Posterior vena cava (tissue), 2 donors: ENCODE results near the gene MORC4. TPM values are rescaled to one million over a fixed set of nuclear protein-coding genes. Genes with fewer than 3 reads are reported as not detected.
A peak's percentile ranks its signal among the peaks of the same experiment; 100 is the strongest.

Experiments
- DNase-seq: peaks from one replicate; pipeline ENCODE4 v3.0.0-alpha.2; 2020; ENCODE audit warnings: low spot score
- intact Hi-C, 2 donors: fragments of 100-400 bp; cut with DNase I; formaldehyde crosslinking; loops; one replicate each; pipeline versions ENCODE4 v1.14.1 to v1.14.2; 2022 to 2023
- total RNA-seq, 2 donors: library from RNA; stranded (reverse); fragmentation: NEBNext Ultra II Directional; extraction: Animal tissue kit (Norgen Biotek cat#: 25700); gene quantifications; one replicate each; pipeline ENCODE4 v1.2.1, GENCODE V29; 2021
- donor health status: DM: yes; HTN: yes; CAD: no.
- donor health status: DM: yes; HTN: yes; CAD: no.

Gene MORC4
- total RNA-seq, 2 donors from 2014 or later: 19.8 TPM

DNA sequence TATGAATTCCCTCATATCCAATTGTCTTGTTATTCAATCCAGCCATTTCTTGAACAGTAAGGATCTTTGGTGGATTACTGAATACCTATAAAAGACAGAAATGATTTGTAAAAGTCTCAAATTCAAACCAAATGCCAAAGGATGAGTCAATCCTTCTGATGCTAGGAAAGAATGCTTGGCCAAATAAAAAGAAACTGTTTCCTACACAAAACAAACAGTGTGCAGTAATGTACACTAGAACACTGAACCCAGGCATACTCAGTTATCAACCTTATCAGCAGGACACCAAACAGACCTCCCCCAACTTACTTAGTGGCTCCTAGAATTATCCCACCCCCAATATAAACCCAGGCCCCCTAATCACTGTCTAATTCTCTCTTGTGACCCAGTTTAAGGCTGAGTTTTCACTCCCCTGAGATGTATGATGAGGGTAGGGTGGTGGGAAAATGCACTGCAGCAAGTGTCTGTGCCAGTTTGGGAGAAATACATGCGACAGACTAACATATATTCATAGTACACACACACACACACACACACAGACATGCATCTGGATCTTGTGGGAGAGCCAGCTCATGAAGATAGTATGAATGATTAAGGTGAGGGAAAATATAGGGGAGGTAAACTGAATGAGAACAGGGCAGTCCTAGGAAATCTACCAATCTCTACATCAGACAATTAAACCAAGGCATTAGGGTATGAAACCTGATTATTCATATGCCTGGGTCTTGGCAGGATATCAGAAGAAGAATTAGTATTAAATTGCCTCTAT lies 44.8 kb downstream of the MORC4 start:
- intact Hi-C loops: no loop called here
- no peak for DNase-seq

GRCh38 chrX:106954041-106954440 lies 46.0 kb downstream of the MORC4 start:
- no peak for DNase-seq
- intact Hi-C loops: no loop called here

DNA sequence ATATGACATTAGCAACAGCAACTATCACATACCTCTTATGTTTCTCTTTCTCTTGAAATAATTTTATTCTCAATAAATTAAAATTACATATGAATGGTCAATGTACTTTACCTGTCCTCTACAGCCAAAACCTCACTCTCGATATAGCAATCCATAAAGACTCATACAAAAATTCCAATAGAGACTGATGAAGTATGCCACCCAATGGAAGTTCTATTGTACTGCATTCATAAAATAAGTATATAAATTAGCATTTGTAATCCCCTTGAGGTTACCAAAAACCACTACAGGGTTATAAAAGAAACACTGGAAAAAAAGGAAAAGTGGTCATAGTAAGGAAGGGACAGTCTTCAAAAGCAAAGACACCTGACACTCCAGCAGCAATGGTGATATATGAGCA lies 47.0 kb downstream of the MORC4 start:
- no peak for DNase-seq
- intact Hi-C loops: no loop called here

GRCh38 chrX:106952538-106952937 lies 47.5 kb downstream of the MORC4 start:
- intact Hi-C loops: no loop called here

DNA sequence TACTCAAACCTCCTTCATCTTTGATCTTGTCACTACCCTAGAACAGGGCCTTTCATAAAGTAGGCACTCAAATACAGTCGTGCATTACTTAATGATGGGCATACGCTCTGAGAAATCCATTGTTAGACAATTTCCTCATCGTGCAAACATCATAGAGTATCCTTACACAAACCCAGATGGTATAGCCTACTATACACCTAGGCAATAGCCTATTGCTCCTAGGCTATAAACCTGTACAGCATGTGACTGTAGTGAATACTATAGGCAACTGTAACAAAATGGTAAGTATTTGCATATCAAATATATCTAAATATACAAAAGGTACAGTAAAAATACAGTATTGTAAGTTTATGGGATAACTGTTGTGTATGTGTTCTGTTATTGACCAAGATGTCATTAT lies 47.9 kb downstream of the MORC4 start:
- DNase-seq: no peak
- intact Hi-C loops: no loop called here

More at GRCh38 chrX:106952538-106952937, 47.5 kb downstream of the MORC4 start:
- no peak for DNase-seq

DNA sequence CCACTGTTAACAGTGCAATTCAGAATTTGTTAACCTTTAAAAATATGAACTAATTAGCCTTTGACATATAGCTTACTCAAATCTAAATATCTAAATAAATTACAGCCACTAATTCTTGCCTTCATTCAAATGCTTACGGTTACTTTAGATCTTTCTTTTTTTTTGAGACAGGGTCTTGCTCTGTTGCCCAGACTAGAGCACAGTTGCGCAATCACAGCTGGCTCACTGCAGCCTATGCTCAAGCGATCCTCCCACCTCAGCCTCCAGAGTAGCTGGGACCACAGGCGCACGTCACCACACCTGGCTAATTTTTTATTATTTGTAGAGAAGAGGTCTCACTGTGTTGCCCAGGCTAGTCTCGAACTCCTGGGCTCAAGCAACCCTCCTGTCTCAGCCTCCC lies 48.8 kb downstream of the MORC4 start:
- intact Hi-C loops: no loop called here
- DNase-seq: no peak

GRCh38 chrX:106950381-106950780 lies 49.6 kb downstream of the MORC4 start:
- intact Hi-C loops: no loop called here

GRCh38 chrX:106949366-106949765 lies 50.6 kb downstream of the MORC4 start:
- intact Hi-C loops: no loop called here
- DNase-seq: no peak

More at GRCh38 chrX:106950381-106950780, 49.6 kb downstream of the MORC4 start:
- no peak for DNase-seq

DNA sequence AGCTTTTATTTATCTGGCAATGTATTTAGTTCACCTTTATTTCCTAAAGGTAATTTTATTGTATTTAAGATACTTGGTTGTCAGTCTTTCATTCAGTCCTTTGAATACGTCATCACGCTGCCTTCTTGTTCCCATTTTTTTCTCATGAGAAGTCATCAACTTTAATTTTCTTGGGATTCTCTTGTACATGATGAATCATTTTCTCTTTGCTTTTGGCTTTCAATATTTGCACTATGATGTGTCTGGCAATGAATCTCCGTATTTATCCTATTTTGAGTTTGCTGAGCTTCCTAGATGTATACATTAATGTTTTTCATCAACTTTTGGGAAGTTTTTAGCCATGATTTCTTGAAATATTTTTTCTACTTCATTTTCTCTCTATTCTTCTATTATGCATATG lies 51.4 kb downstream of the MORC4 start:
- intact Hi-C loops: no loop called here
- DNase-seq: no peak

- intact Hi-C loops: no loop called here
These were observed 53.5 kb downstream of the MORC4 start for GRCh38 chrX:106946464-106946863.

DNA sequence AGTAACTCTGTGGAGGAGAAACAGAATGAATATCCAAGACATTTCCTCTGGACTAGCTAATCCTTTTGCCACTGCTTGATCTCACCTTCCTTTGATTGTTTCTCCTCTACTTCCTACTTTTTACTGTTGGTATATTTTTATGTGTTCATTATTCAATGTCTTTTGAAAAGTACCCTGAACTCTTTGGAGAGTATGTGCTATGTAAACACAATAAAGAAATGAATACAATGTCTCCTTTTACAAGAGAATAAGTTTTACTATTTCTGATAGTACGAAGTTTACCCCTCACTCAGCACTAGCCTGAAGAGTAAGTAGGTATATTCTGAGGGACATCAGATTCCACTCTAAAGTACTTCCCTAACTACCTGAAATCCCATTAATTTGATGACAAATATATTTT lies 59.9 kb downstream of the MORC4 start:
- DNase-seq: no peak
- intact Hi-C loops: no loop called here

More at GRCh38 chrX:106946464-106946863, 53.5 kb downstream of the MORC4 start:
- no peak for DNase-seq

- DNase-seq: no peak
- intact Hi-C loops: no loop called here
These were observed 60.4 kb downstream of the MORC4 start for GRCh38 chrX:106939566-106939965.

DNA sequence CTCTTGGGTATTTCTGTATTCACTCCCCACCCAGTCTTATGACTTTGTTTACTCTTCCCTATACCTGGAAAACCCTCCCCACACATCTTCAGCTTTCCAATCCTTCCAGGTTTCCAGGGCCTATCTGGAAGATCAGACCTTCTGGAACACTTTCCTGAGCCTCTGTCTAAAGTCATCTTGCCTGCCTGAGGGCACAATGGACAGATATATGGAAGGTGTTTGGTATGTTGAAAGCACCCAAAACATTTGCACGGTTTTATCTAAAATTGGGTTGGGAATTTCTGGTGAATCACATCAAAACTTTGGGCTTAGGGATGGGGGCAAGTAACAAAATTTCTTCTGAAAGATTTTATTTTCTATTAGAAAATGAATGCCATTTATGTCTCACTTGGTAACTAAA lies 63.8 kb downstream of the MORC4 start:
- intact Hi-C loops: no loop called here
- DNase-seq: no peak

- no peak for DNase-seq
- intact Hi-C loops: no loop called here
These were observed 64.8 kb downstream of the MORC4 start for GRCh38 chrX:106935175-106935574.

DNA sequence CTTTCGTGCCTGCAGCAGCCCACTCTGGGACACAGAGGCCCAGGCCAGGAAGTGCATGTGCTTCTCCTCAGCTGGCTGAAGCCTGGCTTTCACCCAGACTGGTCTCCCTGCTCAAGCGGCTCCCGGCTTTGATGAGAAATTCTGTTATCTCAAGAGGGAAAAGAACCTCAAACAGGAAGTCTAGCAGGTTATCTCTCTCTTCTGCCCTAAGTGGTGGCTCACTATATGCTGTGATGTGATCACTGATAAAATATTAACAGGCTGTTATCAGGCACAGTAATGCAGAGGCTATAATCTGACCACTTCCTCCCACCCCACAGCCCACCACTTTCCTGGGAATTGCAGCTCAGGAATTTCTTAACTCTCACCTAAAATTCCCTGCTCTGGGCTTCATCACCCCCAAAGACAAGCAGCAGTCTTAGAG lies 66.5 kb downstream of the MORC4 start:
- intact Hi-C loops: loop anchor here in 1 of 2 donors (5.0 kb wide), 1 partner anchor 36 kb away; no protein-coding TSS in a partner anchor
- peak; percentile 80 for DNase-seq

DNA sequence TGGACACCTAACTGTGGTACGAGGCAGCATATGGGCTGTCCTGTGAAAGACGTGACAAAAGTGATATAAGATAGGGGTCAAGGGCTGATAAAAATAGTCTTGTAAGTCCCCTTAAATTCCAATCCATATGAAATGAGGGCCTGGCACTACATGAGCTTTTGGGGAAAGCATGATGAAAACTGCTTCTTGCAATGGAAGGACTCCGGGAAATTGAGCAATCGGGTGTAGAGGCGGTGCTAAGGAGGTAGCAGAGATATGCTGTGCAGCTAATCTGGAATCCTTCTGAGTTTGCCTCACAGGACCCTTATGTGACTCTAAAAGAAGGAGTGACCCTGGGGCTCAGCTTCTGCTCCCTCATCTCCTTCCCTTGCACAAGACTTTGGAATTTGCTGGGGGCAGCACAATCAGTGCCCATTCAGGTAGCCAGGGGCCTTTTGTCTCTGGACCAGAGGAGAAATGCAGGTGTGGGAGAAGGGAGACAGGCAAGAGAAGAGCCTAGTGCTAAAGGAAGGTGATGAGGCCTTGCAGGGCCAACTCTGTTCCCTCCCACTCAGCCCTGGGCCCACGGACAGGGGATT lies 67.0 kb downstream of the MORC4 start:
- DNase-seq: no peak
- intact Hi-C loops: loop anchor here in 1 of 2 donors (5.0 kb wide), 1 partner anchor 36 kb away; no protein-coding TSS in a partner anchor

DNA sequence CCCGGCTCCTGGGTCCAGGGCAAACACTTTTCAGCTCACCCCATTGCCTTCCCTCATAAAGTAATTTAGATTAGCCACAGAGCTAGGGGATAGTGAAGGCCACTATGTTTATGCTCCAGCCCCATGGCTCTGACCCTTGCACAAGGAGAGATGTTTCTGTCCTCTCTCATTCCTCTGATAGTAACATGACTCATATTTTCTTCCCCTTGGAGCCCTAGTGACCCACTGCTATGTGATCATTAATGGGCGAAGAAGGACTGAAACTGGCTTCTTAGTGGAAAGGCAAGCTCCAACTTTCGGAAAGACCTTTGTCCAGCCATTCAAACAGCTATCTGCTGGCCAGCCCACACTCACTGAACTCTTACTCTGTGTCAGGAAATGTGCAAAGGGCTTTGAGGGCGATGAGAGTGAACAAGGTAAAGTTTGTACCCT lies 67.5 kb downstream of the MORC4 start:
- no peak for DNase-seq
- intact Hi-C loops: loop anchor here in 1 of 2 donors (5.0 kb wide), 1 partner anchor 35 kb away; no protein-coding TSS in a partner anchor

- DNase-seq: no peak
- intact Hi-C loops: loop anchor here in 1 of 2 donors (5.0 kb wide), 1 partner anchor 35 kb away; no protein-coding TSS in a partner anchor
These were observed 68.1 kb downstream of the MORC4 start for GRCh38 chrX:106931831-106932491.

DNA sequence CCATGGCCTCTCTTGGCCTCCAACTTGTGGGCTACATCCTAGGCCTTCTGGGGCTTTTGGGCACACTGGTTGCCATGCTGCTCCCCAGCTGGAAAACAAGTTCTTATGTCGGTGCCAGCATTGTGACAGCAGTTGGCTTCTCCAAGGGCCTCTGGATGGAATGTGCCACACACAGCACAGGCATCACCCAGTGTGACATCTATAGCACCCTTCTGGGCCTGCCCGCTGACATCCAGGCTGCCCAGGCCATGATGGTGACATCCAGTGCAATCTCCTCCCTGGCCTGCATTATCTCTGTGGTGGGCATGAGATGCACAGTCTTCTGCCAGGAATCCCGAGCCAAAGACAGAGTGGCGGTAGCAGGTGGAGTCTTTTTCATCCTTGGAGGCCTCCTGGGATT lies 71.8 kb downstream of the MORC4 start:
- no peak for DNase-seq
- intact Hi-C loops: no loop called here

GRCh38 chrX:106927700-106928099 lies 72.3 kb downstream of the MORC4 start:
- no peak for DNase-seq
- intact Hi-C loops: no loop called here
